GM19193 (cell line): ENCODE data around the gene NPAT.

Experiments
- POLR2A ChIP-seq: IDR thresholded peaks from 4 replicates; pipeline ENCODE4 v1.6.1; 2011; ENCODE audit not compliant: insufficient read depth, insufficient read length; ENCODE audit errors: extremely low read depth

Gene NPAT

GRCh38 chr11:108137212-108137611 is 85.2 kb downstream of the NPAT start:
- TF ChIP-seq POLR2A: no peak

GRCh38 chr11:108135845-108136544 is 86.4 kb downstream of the NPAT start:
- no peak for TF ChIP-seq POLR2A

DNA sequence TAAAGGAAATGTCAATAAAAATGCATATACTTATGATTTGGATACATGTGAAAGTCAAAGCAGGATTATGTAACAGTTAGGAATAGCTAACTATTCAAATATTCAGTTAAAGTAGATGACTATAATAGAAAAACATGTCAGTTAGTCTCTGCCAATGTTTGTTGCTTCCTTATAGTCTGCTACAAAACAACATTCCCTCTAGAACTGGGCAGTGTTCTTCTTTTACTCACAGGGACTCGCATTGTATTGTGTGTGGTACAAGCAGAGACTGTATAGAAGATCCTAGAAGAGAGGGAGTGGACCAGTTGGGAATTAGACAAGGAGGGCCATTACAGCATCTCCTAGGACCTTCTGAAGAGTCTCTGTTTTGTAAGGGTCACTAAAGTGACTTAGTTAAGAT is 90.4 kb downstream of the NPAT start:
- TF ChIP-seq POLR2A: no peak

DNA sequence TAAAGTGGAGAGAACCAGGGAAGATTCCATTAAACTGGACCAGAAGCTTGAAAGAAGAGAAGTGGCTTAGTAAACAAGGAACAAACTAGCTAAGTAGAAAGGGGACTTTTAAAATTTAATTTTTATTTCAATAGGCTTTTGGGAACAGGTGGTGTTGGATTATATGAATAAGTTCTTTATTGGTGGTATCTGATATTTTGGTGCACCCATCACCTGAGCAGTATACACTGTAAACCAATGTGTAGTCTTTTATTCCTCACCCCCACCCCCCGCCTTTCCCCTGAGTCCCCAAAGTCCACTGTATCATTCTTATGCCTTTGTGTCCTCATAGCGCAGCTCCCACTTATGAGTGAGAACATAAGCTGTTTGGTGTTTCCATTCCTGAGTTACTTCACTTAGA is 93.7 kb downstream of the NPAT start:
- no peak for TF ChIP-seq POLR2A

DNA sequence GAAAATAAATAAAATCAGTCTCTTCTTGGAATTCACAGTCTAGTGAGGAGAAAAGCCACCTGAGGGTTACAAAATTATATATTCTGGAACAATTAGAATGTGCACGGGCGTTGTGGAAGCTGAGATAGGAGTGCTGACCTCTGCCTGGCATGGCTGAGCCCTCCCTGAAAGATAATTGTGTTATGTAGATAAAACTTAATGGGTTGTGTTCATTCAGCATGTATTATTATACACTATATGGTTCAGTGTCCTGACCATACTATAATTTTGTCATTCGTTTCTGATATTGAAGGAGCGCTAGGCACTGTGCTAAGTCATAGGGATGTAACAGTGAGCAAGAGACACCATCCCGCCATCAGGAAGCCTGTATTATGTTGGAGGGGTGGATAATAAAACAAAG is 97.3 kb downstream of the NPAT start:
- TF ChIP-seq POLR2A: no peak

DNA sequence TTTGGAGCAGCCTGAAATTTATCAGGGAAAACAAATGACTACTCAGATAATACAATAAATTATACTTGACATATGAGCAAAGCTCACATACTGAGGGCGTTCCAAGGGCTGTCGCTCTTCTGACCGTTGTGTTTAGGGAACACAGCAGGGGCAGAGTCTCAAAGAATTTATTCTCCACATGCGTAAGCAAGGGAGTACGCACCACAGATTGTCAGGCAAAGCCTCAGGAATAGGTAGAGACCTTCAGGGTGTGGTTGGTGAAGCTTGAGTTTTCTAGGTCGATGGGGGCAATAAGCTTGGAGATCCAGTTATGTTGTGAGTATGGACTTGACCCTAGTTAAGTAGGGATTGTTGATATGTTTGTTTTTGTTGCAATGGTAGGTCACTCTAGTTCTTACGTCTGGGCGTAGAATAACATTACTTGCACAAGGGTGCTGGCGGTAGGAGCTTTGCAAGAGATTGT is 100.2 kb downstream of the NPAT start:
- TF ChIP-seq POLR2A: no peak

- peak; percentile 86 for TF ChIP-seq POLR2A
Observed at GRCh38 chr11:108121274-108122155, 100.9 kb downstream of the NPAT start, which contains the start of gene ACAT1. Gene ACAT1, plus strand, starts transcription at chr11:108121567. Its CDS starts 40 bp downstream, at chr11:108121607.

DNA sequence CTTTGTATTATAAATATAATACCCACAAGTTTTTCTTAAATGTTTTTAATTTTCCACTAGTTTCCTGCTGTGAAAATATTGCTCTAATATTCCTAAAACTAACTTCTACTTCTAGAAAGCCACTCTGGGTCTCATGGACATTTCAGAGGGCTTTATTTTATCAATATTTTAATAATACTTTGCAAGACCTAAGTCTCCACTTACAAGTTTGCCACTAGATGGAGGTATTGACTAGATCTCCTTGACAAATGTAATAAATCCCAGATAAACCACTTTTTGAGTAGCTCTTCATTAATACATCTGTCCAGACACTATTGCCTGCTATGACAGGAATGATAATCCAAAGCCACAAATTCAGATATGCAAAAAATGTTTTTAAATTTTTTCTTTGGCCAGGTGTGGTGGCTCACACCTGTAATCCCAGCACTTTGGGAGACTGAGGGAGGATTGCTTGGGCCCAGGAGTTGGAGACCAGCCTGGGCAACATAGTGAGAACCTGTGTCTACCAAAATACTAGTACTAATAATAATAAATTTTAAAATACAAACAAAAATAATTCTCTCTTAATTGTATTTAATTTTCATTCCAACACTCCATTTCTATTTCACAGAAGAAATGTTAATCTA is 104.6 kb downstream of the NPAT start:
- TF ChIP-seq POLR2A: no peak

DNA sequence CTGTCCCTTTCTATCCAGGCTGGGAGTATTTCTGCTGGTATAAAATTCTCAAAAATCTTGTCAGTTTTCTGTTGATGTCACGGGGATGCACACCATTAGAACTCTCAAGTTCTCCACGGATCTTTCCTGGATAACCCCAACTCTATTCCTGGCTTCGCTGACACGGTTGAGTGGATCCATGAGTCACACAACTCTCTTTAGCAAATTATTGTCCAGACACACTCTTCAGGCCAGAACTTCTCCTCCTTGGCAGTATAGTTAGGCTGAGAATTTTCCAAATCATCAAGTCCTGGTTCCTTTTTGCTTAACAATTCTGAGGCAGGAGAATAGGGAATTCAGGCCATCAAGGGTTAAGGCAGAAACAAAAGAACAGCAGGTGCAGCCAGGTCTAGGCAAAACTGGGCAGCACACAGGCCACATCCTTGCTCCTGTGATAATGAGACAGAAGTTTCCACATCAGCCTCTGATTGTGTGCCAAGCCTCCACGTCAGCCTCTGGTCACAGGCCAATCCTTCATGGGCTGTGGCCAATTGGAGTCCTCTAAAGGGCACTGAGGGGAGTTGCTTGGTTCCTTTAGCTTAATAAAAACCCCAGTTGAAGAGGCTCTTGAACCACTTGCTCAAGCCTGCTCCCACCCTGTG is 106.8 kb downstream of the NPAT start:
- TF ChIP-seq POLR2A: no peak

GRCh38 chr11:108112057-108112456 is 110.4 kb downstream of the NPAT start:
- TF ChIP-seq POLR2A: no peak

DNA sequence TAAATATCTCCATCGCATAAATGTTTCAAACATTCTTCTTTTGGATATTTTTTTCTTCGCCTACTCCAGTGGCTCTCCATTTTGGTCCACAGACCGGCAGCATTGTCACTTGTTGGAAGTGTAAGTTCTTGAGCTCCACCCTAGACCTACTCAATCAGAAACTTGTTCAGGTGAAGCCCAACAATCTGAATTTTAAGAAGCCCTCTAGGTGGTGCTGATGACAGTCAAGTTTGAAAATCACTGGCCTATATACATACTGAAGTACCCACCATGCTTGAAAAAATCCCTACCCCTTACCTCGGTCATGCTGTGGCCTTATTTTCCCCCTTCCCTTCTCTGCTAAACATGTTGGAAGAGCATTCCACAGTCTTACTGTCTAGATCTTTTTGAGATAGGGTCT is 111.3 kb downstream of the NPAT start:
- TF ChIP-seq POLR2A: no peak
